HEK293T (cell line): Measurements from ENCODE around the gene NAGLU.

ENCODE experiments used
- ARNT ChIP-seq: fragments of 450-650 bp; IDR thresholded peaks from 2 replicates; pipeline ENCODE4 v1.6.1; 2017; ENCODE audit warnings: mild to moderate bottlenecking
- BHLHE40 ChIP-seq: fragments of 450-650 bp; IDR thresholded peaks from 2 replicates; pipeline ENCODE4 v1.6.1; 2016; ENCODE audit warnings: mild to moderate bottlenecking, moderate library complexity, borderline replicate concordance
- ELF4 ChIP-seq: fragments of 450-650 bp; IDR thresholded peaks from 2 replicates; pipeline ENCODE4 v1.6.1; 2017; ENCODE audit warnings: antibody characterized with exemption
- FOXA1 ChIP-seq: fragments of 450-650 bp; IDR thresholded peaks from 2 replicates; pipeline ENCODE4 v1.6.1; 2016; ENCODE audit warnings: mild to moderate bottlenecking
- FOXK2 ChIP-seq: fragments of 450-650 bp; IDR thresholded peaks from 2 replicates; pipeline ENCODE4 v1.6.1; 2016; ENCODE audit warnings: mild to moderate bottlenecking
- FOXM1 ChIP-seq: fragments of 450-650 bp; IDR thresholded peaks from 2 replicates; pipeline ENCODE4 v1.6.1; 2017; ENCODE audit warnings: mild to moderate bottlenecking, borderline replicate concordance
- HDGF ChIP-seq: fragments of 450-650 bp; IDR thresholded peaks from 2 replicates; pipeline ENCODE4 v1.6.1; 2017; ENCODE audit warnings: antibody characterized with exemption, borderline replicate concordance
- L3MBTL2 ChIP-seq: fragments of 450-650 bp; conservative IDR thresholded peaks from 2 replicates; pipeline ENCODE4 v1.6.1; 2016; ENCODE audit warnings: mild to moderate bottlenecking
- LEF1 ChIP-seq: fragments of 450-650 bp; IDR thresholded peaks from 2 replicates; pipeline ENCODE4 v1.6.1; 2017; ENCODE audit warnings: mild to moderate bottlenecking, borderline replicate concordance
- NFRKB ChIP-seq: fragments of 450-650 bp; IDR thresholded peaks from 2 replicates; pipeline ENCODE4 v1.6.1; 2016; ENCODE audit warnings: mild to moderate bottlenecking, moderate library complexity
- SP1 ChIP-seq: fragments of 450-650 bp; IDR thresholded peaks from 2 replicates; pipeline ENCODE4 v1.6.1; 2017
- SUZ12 ChIP-seq: fragments of 450-650 bp; IDR thresholded peaks from 2 replicates; pipeline ENCODE4 v1.6.1; 2016; ENCODE audit warnings: mild to moderate bottlenecking
- TARDBP ChIP-seq: fragments of 450-650 bp; IDR thresholded peaks from 2 replicates; pipeline ENCODE4 v1.6.1; 2016

- no peak for TF ChIP-seq FOXM1
- TF ChIP-seq FOXK2 = no peak
- no peak for TF ChIP-seq L3MBTL2
- TF ChIP-seq ARNT = no peak
- TF ChIP-seq SP1 = no peak
- no peak for TF ChIP-seq BHLHE40
- no peak for TF ChIP-seq LEF1
- TF ChIP-seq SUZ12 = no peak
- TF ChIP-seq NFRKB = no peak
- no peak for TF ChIP-seq TARDBP
- no peak for TF ChIP-seq FOXA1
- no peak for TF ChIP-seq ELF4
- no peak for TF ChIP-seq HDGF
These were observed 1.9 kb downstream of the NAGLU start for GRCh38 chr17:42537826-42538451.
